Type B pancreatic cell (in vitro differentiated cells): ENCODE measurements around the gene CD82. TPM values are rescaled to one million over a fixed set of nuclear protein-coding genes. Genes with fewer than 3 reads are reported as not detected.
A peak's percentile ranks its signal among the peaks of the same experiment; 100 is the strongest.

Experiments used
- DNase-seq: peaks from one replicate; pipeline ENCODE4 v3.0.0; 2021; ENCODE audit warnings: mixed read lengths; ENCODE audit not compliant: unreplicated experiment; ENCODE audit errors: extremely low spot score
- H3K27ac Mint-ChIP-seq: 2 replicates; pipeline ENCODE4 v1.8.0; 2021; ENCODE audit warnings: mild to moderate bottlenecking, mixed read lengths
- H3K27me3 Mint-ChIP-seq: 2 replicates; pipeline ENCODE4 v1.8.0; 2021; ENCODE audit warnings: mixed read lengths
- H3K36me3 Mint-ChIP-seq: 2 replicates; pipeline ENCODE4 v1.8.0; 2021; ENCODE audit warnings: mixed read lengths
- H3K4me1 Mint-ChIP-seq: one replicate; pipeline ENCODE4 v1.8.0; 2021; ENCODE audit warnings: mixed read lengths; ENCODE audit not compliant: unreplicated experiment
- H3K4me3 Mint-ChIP-seq: 2 replicates; pipeline ENCODE4 v1.8.0; 2021; ENCODE audit warnings: mild to moderate bottlenecking, mixed read lengths
- H3K9me3 Mint-ChIP-seq: 2 replicates; pipeline ENCODE4 v1.8.0; 2021; ENCODE audit warnings: mixed read lengths
- CTCF ChIP-seq: fragments of 200-600 bp; sonication (generic); conservative IDR thresholded peaks from 2 replicates; pipeline ENCODE4 v1.5.0; 2021; ENCODE audit warnings: antibody characterized with exemption, mild to moderate bottlenecking
- total RNA-seq: library from RNA; stranded (reverse); gene quantifications from 2 replicates; pipeline ENCODE4 v1.2.1, GENCODE V29; 2021; ENCODE audit warnings: low replicate concordance

The CD82 gene
- total RNA-seq, 1 donor from 2014 or later = 82.1 TPM

GRCh38 chr11:44573333-44573732 is 7.9 kb downstream of the CD82 start:
- no peaks in the 10 kb centered on the region for H3K9me3 Mint-ChIP-seq
- no peaks in the 10 kb centered on the region for H3K27me3 Mint-ChIP-seq
- DNase-seq = no peak
- peaks cover 4% of the 10 kb centered on the region for H3K36me3 Mint-ChIP-seq
- H3K4me3 Mint-ChIP-seq = no peak overlapping the region
- peaks cover 34% of the 10 kb centered on the region for H3K4me1 Mint-ChIP-seq
- TF ChIP-seq CTCF = no peak
- no peak overlapping the region for H3K27ac Mint-ChIP-seq

- no peak for DNase-seq
- Mint-ChIP-seq H3K27me3 (no peaks in the 10 kb centered on the region), H3K27ac (peak overlapping the region; percentile 40), H3K4me3 (no peak overlapping the region), H3K4me1 (peaks cover 36% of the 10 kb centered on the region), H3K36me3 (peaks cover 4% of the 10 kb centered on the region), H3K9me3 (no peaks in the 10 kb centered on the region)
- no peak for TF ChIP-seq CTCF
These were observed 9.3 kb downstream of the CD82 start for GRCh38 chr11:44574610-44575287.

GRCh38 chr11:44575288-44575672 is 9.8 kb downstream of the CD82 start:
- Mint-ChIP-seq H3K4me1 (peaks cover 38% of the 10 kb centered on the region), H3K9me3 (no peaks in the 10 kb centered on the region), H3K27me3 (no peaks in the 10 kb centered on the region), H3K27ac (peak overlapping the region; percentile 40), H3K36me3 (peaks cover 1% of the 10 kb centered on the region), H3K4me3 (no peak overlapping the region)
- no peak for TF ChIP-seq CTCF
- no peak for DNase-seq

GRCh38 chr11:44575962-44576361 is 10.5 kb downstream of the CD82 start:
- Mint-ChIP-seq H3K27me3 (no peaks in the 10 kb centered on the region), H3K4me3 (no peak overlapping the region), H3K4me1 (peaks cover 36% of the 10 kb centered on the region), H3K27ac (peak overlapping the region; percentile 34), H3K36me3 (no peaks in the 10 kb centered on the region), H3K9me3 (no peaks in the 10 kb centered on the region)
- no peak for TF ChIP-seq CTCF
- no peak for DNase-seq

GRCh38 chr11:44576656-44577055 is 11.2 kb downstream of the CD82 start:
- H3K27ac Mint-ChIP-seq = no peak overlapping the region
- DNase-seq = no peak
- H3K4me3 Mint-ChIP-seq = no peak overlapping the region
- no peaks in the 10 kb centered on the region for H3K9me3 Mint-ChIP-seq
- H3K4me1 Mint-ChIP-seq = peaks cover 35% of the 10 kb centered on the region
- H3K36me3 Mint-ChIP-seq = no peaks in the 10 kb centered on the region
- no peak for TF ChIP-seq CTCF
- no peaks in the 10 kb centered on the region for H3K27me3 Mint-ChIP-seq
